Measurements from ENCODE around the gene AVEN. TPM values are rescaled to one million over a fixed set of nuclear protein-coding genes. Genes with fewer than 3 reads are reported as not detected.

Gene AVEN
- total and polyA plus RNA-seq, 8 donors, result 11.3 to 16.9 (median 15.1) TPM

- no peak for TF ChIP-seq CTCF (IDR thresholded peaks at IDR 0.05)
- DNase-seq, result no peak
- Histone ChIP-seq H3K36me3 (peaks cover 0 to 6% of the 10 kb centered on the region in 2 donors), H3K4me3 (no peak overlapping the region), H3K4me1 (peaks cover 0 to 3% of the 10 kb centered on the region in 2 donors), H3K27ac (no peak overlapping the region), H3K9me3 (no peaks in the 10 kb centered on the region), H3K27me3 (no peaks in the 10 kb centered on the region)
- no peak for ATAC-seq
- intact Hi-C loops (cut with DNase I), result no loop called here
These were observed 174.5 kb downstream of the AVEN start for GRCh38 chr15:33864360-33865075.

GRCh38 chr15:33860754-33861153 is 178.2 kb downstream of the AVEN start:
- peak; percentile 69 for ATAC-seq
- intact Hi-C loops (cut with DNase I), result no loop called here
- DNase-seq, result no peak

GRCh38 chr15:33859992-33860545 is 178.9 kb downstream of the AVEN start:
- H3K36me3 ChIP-seq, result no peaks in the 10 kb centered on the region
- no peak overlapping the region for H3K27ac ChIP-seq
- no peaks in the 10 kb centered on the region for H3K9me3 ChIP-seq
- ATAC-seq (no peak), DNase-seq (no peak)
- H3K4me3 ChIP-seq, result no peak overlapping the region
- no peaks in the 10 kb centered on the region for H3K4me1 ChIP-seq
- TF ChIP-seq CTCF (IDR thresholded peaks at IDR 0.05), result no peak
- intact Hi-C loops (cut with DNase I), result no loop called here
- H3K27me3 ChIP-seq, result no peaks in the 10 kb centered on the region

More at GRCh38 chr15:33860754-33861153, 178.2 kb downstream of the AVEN start:
- H3K27ac ChIP-seq, result no peak overlapping the region
- no peak overlapping the region for H3K4me3 ChIP-seq
- H3K27me3 ChIP-seq, result no peaks in the 10 kb centered on the region
- H3K4me1 ChIP-seq, result peaks cover 0 to 2% of the 10 kb centered on the region in 2 donors
- no peaks in the 10 kb centered on the region for H3K9me3 ChIP-seq
- TF ChIP-seq CTCF (IDR thresholded peaks at IDR 0.05), result no peak
- no peaks in the 10 kb centered on the region for H3K36me3 ChIP-seq

GRCh38 chr15:33858836-33859235 is 180.2 kb downstream of the AVEN start:
- DNase-seq, result no peak
- ATAC-seq, result no peak
- Histone ChIP-seq H3K36me3 (no peaks in the 10 kb centered on the region), H3K27me3 (no peaks in the 10 kb centered on the region), H3K9me3 (no peaks in the 10 kb centered on the region), H3K27ac (no peak overlapping the region), H3K4me1 (no peaks in the 10 kb centered on the region), H3K4me3 (no peak overlapping the region)
- intact Hi-C loops (cut with DNase I), result no loop called here
- no peak for TF ChIP-seq CTCF (IDR thresholded peaks at IDR 0.05)

GRCh38 chr15:33857726-33858125 is 181.3 kb downstream of the AVEN start:
- Histone ChIP-seq H3K9me3 (no peaks in the 10 kb centered on the region), H3K4me1 (no peaks in the 10 kb centered on the region), H3K27me3 (no peaks in the 10 kb centered on the region), H3K27ac (no peak overlapping the region), H3K4me3 (no peak overlapping the region), H3K36me3 (no peaks in the 10 kb centered on the region)
- no peak for TF ChIP-seq CTCF (IDR thresholded peaks at IDR 0.05)
- ATAC-seq, result no peak
- no peak for DNase-seq
- intact Hi-C loops (cut with DNase I), result no loop called here

All from left lung (tissue), 10 donors.